Left ventricle myocardium inferior (tissue), 1 donor: ENCODE results near the gene ATAD3A. TPM values are rescaled to one million over a fixed set of nuclear protein-coding genes. Genes with fewer than 3 reads are reported as not detected.
"Not testable (repeated sequence)": the region's sequence is repeated elsewhere in the genome, so short reads cannot be mapped to it uniquely, and the experiment has no call there.

ENCODE experiments used
- DNase-seq: peaks from one replicate; pipeline ENCODE4 v3.0.0-alpha.2; 2020
- H3K27ac ChIP-seq: fragments of 200-600 bp; replicated peaks from 2 replicates; pipeline ENCODE4 v1.8.0; 2021
- H3K27me3 ChIP-seq: fragments of 200-600 bp; 2 replicates; pipeline ENCODE4 v1.8.0; 2021; ENCODE audit warnings: low read depth
- H3K36me3 ChIP-seq: fragments of 200-600 bp; 2 replicates; pipeline ENCODE4 v1.8.0; 2021
- H3K4me1 ChIP-seq: fragments of 200-600 bp; 2 replicates; pipeline ENCODE4 v1.8.0; 2021
- H3K4me3 ChIP-seq: fragments of 200-600 bp; 2 replicates; pipeline ENCODE4 v1.8.0; 2021; ENCODE audit warnings: mild to moderate bottlenecking, moderate library complexity
- H3K9me3 ChIP-seq: fragments of 200-600 bp; replicated peaks from 2 replicates; pipeline ENCODE4 v1.8.0; 2021
- CTCF ChIP-seq: fragments of 200-600 bp; IDR thresholded peaks from 2 replicates; pipeline ENCODE4 v1.8.0; 2021; ENCODE audit warnings: antibody characterized with exemption, mild to moderate bottlenecking, borderline replicate concordance
- intact Hi-C: fragments of 100-400 bp; cut with micrococcal nuclease; formaldehyde crosslinking; loops from one replicate; pipeline ENCODE4 v1.11.0; 2022
- total RNA-seq: library from RNA; stranded (reverse); fragmentation: NEBNext Ultra II Directional; extraction: Animal tissue kit (Norgen Biotek cat#: 25700); gene quantifications from one replicate; pipeline ENCODE4 v1.2.1, GENCODE V29; 2021
- donor health status: DM: no; HTN: yes; CAD: no; lungs with severe emphysema.

The ATAD3A gene
- total RNA-seq, 1 donor from 2014 or later = 19.4 TPM

DNA sequence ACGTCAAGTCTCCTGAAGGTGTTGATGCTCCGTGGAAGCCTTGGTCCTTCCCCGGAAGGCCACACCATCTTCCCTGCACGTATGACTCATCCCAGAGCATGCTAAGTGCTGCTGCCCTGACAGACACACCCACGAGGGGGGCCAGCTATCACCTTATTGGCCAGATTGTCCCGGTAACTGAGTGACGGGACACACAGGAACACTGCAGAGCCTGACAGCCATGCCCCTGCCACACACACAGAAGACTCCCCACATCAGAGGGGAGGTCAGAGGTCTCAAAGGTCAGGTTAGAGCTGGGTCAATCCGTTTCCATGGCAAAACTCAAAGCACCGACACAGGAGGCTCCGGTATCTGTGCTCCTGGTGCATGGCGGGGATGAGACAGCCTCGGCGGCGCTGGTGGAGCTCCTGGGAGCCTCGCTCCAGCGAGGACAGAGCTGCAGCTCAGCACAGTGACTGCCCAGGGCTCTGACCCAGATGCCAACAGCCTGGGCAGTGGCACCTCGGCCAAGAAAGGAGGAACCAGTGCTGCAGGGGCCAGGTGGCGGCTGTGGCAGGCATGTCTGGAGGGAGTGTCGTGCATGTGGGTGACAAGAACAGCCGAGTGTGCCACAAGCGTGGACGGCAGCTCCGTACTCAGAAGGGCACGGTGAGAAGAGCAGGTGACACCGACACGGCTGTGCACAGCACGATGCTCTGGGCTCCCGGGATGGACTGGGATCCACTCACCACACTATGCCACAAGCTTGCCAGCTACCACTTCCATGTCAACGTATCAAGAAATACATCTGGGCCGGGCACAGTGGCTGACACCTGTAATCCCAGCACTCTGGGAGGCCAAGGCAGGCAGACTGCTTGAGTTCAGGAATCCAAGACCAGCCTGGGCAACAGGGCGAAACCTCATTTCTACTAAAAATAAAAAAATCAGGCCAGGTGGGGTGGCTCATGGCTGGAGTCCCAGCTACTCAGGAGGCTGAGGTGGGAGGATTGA, 43.3 kb downstream of the ATAD3A start:
- intact Hi-C loops = no loop called here
- H3K36me3 ChIP-seq = peaks cover 4% of the 10 kb centered on the region
- no peaks in the 10 kb centered on the region for H3K27me3 ChIP-seq
- no peak for TF ChIP-seq CTCF
- DNase-seq = no peak
- peaks cover 28% of the 10 kb centered on the region for H3K4me1 ChIP-seq
- H3K9me3 ChIP-seq = no peaks in the 10 kb centered on the region
- no peak overlapping the region for H3K4me3 ChIP-seq
- no peak overlapping the region for H3K27ac ChIP-seq

GRCh38 chr1:1556505-1556904, 44.5 kb downstream of the ATAD3A start:
- H3K9me3 ChIP-seq = no peaks in the 10 kb centered on the region
- peaks cover 17% of the 10 kb centered on the region for H3K36me3 ChIP-seq
- no peak for TF ChIP-seq CTCF
- intact Hi-C loops = no loop called here
- H3K27me3 ChIP-seq = no peaks in the 10 kb centered on the region
- DNase-seq = no peak
- H3K4me3 ChIP-seq = no peak overlapping the region
- H3K27ac ChIP-seq = no peak overlapping the region
- peaks cover 16% of the 10 kb centered on the region for H3K4me1 ChIP-seq

DNA sequence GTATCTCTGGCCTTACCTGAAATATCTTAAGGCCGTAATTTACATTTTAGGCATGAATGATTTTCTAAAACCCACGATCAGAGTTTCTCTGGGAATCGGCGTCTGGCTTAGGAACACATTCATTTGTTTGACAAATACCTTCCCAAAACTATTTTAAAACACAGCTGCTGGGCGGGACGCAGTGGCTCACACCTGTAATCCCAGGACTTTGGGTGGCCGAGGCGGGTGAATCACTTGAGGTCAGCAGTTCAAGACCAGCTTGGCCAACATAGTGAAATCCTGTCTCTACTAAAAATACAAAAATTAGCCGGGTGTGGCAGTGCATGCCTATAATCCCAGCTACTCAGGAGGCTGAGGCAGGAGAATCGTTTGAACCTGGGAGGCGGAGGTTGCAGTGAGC, 45.0 kb downstream of the ATAD3A start:
- DNase-seq = not testable (repeated sequence)

GRCh38 chr1:1557688-1558087, 45.7 kb downstream of the ATAD3A start:
- H3K36me3 ChIP-seq = peaks cover 28% of the 10 kb centered on the region
- H3K4me3 ChIP-seq, H3K27ac ChIP-seq, DNase-seq, H3K9me3 ChIP-seq, H3K27me3 ChIP-seq, intact Hi-C loops: not testable (repeated sequence)
- H3K4me1 ChIP-seq = peaks cover 23% of the 10 kb centered on the region

More for the DNA sequence above, 45.0 kb downstream of the ATAD3A start:
- H3K27ac ChIP-seq, H3K9me3 ChIP-seq, H3K4me3 ChIP-seq, H3K27me3 ChIP-seq, intact Hi-C loops: not testable (repeated sequence)
- Histone ChIP-seq H3K4me1 (peaks cover 16% of the 10 kb centered on the region), H3K36me3 (peaks cover 21% of the 10 kb centered on the region)

DNA sequence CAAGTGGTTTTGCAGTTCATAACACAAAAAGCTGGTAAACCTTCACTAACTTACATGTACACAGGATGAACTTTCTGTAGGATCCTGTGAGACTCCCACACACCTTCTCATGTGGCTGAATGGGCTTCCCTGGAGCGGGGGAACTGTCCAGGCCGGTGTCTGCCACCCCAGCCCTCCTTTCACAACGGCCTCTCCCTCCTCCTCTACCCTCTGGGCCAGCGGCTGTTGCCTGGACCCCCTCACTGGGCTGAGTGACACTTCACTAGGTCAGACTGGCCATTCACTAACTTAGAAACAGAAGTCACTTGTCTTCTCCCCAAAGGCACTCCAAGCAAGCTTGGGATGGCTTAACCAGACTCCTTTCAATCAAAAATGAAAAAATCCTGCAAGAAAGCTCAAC, 46.6 kb downstream of the ATAD3A start:
- H3K36me3 ChIP-seq = peaks cover 37% of the 10 kb centered on the region
- no peaks in the 10 kb centered on the region for H3K9me3 ChIP-seq
- no peak for DNase-seq
- H3K4me3 ChIP-seq = no peak overlapping the region
- no peak overlapping the region for H3K27ac ChIP-seq
- peaks cover 32% of the 10 kb centered on the region for H3K4me1 ChIP-seq
- no peak for TF ChIP-seq CTCF
- H3K27me3 ChIP-seq = no peaks in the 10 kb centered on the region
- intact Hi-C loops = no loop called here

GRCh38 chr1:1559066-1559465, 47.1 kb downstream of the ATAD3A start:
- Histone ChIP-seq H3K9me3 (no peaks in the 10 kb centered on the region), H3K4me3 (no peak overlapping the region), H3K4me1 (peaks cover 37% of the 10 kb centered on the region), H3K27ac (no peak overlapping the region), H3K27me3 (no peaks in the 10 kb centered on the region), H3K36me3 (peaks cover 42% of the 10 kb centered on the region)
- no peak for DNase-seq
- intact Hi-C loops = no loop called here
- TF ChIP-seq CTCF = no peak
